Fibroblast of skin of abdomen (primary cell): Measurements from ENCODE around the gene CD226.
"Not testable (repeated sequence)": the region's sequence is repeated elsewhere in the genome, so short reads cannot be mapped to it uniquely, and the experiment has no call there.

Source experiments
- DNase-seq: peaks from one replicate; pipeline ENCODE4 v3.0.0-alpha.2; 2013

The CD226 gene

DNA sequence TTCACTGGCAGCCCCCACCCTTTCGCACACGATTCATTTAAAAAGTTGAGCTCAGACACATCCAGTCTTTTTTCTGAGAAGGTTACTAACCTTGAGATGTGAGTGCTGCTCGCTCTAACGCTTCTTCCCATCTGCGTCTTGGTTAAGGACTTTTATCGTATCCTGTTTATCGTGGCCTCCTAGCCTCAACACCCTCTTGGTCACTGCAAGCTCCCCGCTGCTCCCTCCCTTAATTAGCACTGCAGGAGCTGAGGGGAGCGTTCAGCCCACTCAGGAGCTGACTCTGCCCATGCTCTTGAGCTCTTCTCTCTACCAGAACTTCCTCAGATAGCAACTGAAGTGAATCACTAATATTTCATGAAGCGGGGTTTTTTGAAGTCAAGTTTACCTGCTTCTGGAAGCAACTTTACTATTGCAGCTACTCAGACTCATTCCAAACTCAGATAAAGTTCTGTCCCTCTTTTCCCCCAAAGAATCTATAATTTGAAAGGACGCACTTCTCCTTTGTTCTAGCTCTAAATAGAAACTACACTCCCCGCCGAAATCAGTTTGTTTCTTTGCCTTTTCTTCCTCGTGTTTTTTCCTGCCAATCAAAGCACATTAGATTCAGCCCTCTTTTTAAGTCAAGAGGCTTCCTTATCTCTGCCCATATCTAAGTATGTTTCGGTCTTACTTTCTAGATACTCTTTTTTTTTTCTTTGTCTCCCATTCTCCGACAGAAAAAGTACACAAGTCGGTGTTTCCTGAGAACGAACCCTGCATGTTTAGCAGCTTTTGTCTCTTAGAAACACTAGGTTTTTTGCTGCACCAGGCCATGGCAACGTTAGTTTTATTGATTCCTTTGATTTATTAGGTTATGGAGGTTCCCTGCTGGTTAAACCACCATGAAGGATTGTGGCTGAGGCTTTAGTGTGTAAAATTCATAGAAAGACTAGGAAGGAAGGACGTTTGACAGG lies 9.3 kb upstream of the CD226 start:
- no peak for DNase-seq

GRCh38 chr18:69956057-69956456 lies 8.4 kb upstream of the CD226 start:
- peak; percentile 71 for DNase-seq

DNA sequence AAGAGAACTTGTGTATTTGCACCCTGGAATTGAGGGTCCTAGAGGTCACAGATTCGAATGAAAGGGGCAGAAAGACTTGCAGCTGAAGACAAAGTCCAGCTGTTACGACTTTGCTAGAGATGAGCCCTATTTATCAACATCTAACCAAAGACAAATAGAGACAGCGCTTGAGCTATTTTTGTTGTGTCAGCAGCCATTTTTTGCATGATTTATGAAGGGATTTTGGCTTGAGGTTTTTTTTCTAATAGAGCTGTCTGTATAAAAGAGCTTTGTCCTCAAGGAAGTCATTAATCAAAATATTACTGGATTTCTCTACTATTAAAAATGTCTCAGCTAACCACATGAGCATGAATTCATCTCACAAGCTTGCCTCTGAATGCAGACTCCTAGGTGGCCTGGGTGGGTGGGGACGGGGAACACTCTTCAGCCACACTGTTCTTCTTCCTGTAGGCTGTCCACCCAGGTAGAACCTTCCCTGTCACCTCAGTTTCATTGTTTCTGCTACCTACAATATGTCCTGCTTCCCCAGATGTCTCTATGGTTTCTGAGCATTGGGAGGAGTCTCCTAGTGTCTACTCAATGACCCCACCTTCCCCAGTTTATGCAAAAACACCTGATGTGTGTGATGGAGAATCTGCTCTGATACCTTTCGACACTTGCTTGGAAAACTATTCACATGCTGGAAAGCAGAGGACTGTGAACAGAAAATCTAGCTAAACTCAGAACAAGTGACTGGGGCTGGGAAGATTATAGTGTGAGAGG lies 7.2 kb upstream of the CD226 start:
- peak; percentile 64 for DNase-seq

GRCh38 chr18:69953191-69953590 lies 5.5 kb upstream of the CD226 start:
- no peak for DNase-seq

- DNase-seq: peak; percentile 63
Measured at GRCh38 chr18:69951182-69951581, 3.5 kb upstream of the CD226 start.

DNA sequence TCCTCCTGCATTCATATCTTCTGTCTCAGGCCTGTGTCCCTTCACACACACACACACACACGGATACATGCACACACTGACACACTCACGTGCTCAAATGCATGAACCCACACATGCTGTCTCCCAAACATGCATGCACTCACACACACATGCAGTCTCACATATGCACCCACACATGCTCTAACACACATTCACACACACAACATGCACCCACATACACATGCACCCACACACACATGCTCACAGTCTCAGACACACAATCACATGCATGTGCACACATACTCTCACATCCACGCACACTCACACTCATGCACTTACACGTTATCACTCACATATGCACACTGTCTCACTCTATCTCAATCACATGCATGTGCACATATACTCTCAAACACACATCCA lies 1.9 kb upstream of the CD226 start:
- no peak for DNase-seq

DNA sequence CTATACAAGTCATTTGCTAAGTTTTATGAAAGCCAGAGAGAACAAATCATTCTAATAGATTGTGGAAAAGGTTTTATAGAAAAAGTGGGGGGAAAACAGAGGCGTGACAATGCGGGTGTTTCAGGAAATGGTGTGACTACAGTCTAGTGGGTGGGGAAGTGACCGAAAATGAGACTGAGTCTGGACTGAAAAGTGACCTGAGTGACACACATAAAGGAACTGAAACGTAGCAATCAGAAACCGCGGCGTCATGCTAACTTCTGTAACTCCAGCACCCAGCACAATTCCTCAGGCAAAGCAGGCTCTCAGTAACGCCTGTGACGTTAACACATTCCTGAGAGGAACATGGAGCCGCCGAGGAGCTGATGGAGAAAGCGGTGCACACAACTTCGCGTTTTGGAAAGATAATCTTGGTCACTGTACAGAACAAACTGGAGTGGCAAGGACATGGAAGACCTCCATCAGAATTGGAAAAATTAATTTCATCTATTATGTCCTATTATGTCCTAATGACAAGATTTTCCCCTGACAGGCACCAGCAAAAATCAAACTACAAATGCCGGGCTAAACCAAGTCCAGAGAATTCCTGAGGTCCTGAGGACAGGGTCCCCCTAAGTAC lies 1.4 kb upstream of the CD226 start:
- no peak for DNase-seq

DNA sequence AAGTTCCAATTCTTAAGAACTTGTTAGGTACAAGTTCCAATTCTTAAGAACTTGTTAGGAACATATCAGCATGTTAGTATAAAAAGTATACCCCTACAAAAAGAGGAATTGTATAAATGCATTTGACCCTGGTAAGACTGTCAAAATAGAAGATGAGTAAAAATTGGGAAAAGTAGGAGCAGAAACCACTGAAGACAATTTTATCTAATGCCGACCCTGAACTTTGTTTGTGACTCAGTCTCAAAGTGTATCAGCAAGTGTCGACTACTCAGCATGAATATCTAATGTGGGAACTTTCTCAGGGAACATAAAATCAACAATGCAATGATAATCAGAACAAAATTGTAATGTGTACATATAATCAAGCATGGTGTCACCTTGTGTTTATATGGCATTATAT lies 583 bp upstream of the CD226 start:
- no peak for DNase-seq

DNA sequence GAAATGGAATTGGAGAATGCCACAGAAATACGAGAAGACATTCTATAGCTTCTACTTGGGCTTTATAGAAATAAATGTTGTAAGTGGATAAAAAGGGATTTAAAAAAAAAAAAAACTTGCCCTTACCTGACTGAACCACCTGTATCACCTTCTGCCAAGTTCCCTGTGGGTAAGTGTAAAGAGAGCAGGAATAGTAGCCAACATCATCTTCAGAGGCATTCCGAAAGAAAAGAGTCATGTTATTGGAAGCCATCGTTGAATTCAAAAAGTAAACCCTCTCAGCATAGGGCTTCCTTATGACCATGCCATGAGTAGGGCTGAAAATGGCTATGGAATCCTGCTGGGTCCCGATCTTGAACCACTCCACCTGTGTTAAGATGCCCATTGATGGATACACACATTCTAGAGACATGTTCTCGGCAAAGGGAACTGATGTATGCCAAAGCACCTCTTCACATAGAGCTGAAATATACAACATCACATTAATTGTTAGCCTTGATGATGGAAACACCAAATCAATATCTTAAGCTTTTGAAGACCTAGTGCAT lies 991 bp downstream of the CD226 start:
- no peak for DNase-seq

DNA sequence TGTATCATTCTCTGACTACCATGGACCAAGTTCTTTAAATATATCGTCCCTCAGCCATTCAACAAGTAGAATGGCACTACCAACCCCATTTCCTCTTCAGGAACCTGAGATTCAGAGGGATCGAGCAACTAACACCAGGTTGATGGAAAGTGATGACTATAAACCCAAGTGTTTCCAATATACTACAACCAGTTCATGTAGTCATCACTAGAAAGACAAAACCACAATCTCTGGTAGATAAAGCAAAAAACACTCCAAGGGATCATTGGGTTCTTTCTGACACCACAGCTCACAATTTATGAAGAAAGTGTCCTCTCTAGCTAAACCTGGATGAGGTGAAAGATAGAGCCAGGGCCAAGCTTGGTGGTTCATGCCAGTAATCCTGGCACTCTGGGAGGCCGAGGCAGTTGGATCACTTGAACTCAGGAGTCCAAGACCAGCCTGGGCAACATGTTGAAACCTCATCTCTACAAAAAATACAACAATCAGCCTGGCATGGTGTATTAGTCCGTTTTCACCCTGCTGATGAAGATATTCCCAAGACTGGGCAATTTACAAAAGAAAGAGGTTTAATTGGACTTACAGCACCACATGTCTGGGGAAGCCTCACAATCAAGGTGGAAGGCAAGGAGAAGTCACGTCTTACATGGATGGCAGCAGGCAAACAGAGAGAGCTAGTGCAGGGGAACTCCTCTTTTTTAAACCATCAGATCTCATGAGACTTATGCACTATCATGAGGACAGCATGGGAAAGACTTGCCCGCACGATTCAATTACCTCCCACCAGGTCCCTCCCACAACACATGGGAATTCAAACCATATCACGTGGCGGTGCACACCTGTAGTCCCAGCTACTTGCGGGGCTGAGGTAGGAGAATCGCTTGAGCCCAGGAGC lies 2.2 kb downstream of the CD226 start:
- DNase-seq: no peak

DNA sequence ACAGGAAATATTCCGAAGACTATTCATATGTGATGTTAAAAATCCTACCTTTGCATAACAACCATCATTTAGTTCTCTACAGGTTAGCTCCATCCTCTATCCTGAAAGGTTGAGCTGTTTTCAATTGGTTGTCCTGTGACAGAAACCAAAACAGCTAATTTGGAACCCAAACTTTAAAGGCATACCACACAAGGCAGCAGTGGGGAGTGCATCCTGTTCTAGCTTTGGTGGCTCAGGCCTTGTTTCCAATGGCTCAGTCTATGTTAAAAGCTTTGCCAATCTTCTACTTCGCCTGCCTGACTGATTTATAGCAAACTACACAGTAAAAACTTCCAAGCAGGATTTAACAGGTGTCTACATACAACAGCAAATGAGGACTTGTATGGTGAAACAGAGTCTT lies 3.2 kb downstream of the CD226 start:
- no peak for DNase-seq

DNA sequence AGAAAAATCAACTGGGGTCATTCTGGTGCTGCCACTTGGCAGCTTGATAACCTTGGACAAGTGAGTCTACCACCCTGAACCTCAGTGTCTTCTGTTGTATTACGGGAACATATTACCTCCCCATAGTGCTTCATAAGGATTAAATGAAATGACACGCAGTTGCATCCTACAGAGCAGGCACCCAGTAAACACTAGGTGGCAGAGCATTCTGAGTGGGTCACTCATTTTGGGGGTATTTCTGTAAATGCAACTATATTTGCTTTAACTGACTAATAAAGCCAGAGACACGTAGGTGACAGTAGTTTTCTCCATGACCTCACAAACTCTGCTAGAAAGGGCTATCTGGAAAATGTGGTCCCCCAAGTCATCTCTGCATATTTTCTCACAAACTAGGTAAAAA lies 4.7 kb downstream of the CD226 start:
- DNase-seq: no peak

- DNase-seq: no peak
Measured at GRCh38 chr18:69941183-69941582, 6.5 kb downstream of the CD226 start.

GRCh38 chr18:69939812-69940211 lies 7.9 kb downstream of the CD226 start:
- not testable (repeated sequence) for DNase-seq

GRCh38 chr18:69936191-69936558 lies 11.5 kb downstream of the CD226 start:
- no peak for DNase-seq

GRCh38 chr18:69935319-69936190 lies 12.1 kb downstream of the CD226 start:
- peak; percentile 14 for DNase-seq

DNA sequence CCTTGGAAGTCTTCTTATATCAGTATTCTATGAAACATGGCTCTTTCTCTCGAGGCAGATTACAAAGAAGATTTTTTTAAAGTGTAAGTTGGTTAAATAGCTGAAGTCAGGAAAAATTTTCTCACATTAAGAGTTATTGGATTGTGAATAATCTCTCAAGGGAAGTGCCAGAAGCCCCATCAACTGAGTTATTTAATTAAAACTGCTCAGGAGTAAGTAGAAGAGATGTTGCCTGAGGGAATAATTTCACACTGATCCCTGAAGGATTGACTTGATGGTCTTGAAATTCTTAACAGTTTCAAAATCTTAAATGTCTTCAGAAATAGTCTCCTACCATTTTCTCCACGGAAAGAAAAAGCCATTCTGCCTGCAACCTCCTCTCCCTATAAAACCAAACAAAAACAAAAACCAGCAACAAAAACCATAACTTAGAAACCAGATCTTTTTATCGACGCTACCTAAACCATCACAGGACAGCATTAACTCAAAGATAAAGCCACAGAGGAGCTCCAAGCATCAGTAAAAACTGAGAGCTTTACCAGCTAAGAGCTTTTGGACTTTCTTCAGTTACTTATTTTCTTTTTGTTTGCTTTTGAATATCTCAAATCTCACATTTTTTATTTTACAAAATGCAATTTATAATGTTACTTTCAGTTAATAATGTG lies 12.9 kb downstream of the CD226 start:
- DNase-seq: no peak

GRCh38 chr18:69929041-69929774 lies 18.5 kb downstream of the CD226 start:
- DNase-seq: no peak

- DNase-seq: no peak
Measured at GRCh38 chr18:69916412-69916811, 31.3 kb downstream of the CD226 start.

DNA sequence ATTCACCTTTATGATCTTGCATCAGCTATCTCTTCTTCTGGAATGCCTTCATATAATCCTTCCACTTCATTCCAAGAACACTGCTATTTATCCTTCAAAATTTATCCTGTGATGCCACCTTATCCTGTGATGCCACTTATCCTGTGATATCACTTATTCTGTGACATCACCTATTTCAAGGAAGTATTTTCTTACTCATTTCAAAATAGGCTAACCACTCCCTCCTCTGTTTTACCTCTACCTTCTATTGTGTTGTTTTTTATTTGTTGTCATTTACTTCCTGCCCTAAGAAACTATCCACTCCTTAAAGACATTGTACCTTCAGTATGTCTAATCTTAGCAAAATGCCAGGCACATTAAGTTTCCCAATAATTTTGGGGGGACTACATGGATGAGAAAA lies 38.8 kb downstream of the CD226 start:
- DNase-seq: no peak
